LoVo (cell line): ENCODE data around the gene PITPNM3.

Experiments
- DNase-seq: peaks from one replicate; pipeline ENCODE4 v3.0.0-alpha.2; 2016; ENCODE audit warnings: low spot score

PITPNM3 gene

GRCh38 chr17:6443692-6444570, 112.4 kb downstream of the PITPNM3 start, which contains the start of gene PIMREG:
Gene PIMREG, plus strand, starts transcription at chr17:6444455. Its CDS starts 656 bp downstream, at chr17:6445111.
- DNase-seq: peak; percentile 91

GRCh38 chr17:6442775-6443174, 113.6 kb downstream of the PITPNM3 start:
- no peak for DNase-seq

DNA sequence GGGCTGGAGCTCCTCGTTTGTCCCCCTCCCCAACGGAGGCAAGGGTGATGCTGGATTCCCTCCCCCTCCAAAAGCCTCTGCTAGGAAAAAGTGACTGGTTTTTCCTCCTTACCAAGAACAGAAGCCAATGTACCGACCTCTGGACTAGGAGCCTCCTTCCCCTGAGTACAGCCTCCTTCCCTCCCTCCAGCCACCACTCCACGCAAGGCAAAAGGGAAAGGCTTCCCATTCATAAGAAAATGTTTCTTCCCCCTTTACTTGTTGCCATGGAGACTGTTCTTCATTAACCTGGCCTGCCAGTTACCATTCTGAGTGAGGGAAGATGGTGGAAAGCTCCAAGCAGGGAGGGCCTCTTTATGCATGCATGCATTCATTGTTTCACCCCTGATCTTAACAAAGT, 116.4 kb downstream of the PITPNM3 start:
- DNase-seq: no peak

GRCh38 chr17:6437956-6438355, 118.4 kb downstream of the PITPNM3 start:
- no peak for DNase-seq

DNA sequence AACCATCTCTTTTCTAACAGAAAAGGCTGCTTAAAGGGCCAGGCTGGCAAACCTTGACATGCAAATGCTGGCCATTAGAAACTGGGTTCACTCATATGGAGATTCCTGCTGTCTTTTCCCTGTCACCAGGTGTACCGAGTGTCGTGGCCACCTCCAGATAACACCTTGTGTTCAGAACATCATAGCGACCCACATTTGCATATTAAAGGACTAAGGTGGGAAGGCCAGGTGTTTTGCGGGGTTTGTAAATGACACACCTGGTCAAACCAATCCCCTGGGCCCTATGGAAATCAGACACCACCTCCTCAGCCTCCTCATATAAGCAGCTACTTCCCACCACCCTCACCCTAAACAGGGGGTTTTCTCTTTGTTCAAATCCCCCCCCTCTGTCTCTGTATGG, 118.9 kb downstream of the PITPNM3 start:
- no peak for DNase-seq

- DNase-seq: peak; percentile 61
Observed at GRCh38 chr17:6435968-6436367, 120.4 kb downstream of the PITPNM3 start.

DNA sequence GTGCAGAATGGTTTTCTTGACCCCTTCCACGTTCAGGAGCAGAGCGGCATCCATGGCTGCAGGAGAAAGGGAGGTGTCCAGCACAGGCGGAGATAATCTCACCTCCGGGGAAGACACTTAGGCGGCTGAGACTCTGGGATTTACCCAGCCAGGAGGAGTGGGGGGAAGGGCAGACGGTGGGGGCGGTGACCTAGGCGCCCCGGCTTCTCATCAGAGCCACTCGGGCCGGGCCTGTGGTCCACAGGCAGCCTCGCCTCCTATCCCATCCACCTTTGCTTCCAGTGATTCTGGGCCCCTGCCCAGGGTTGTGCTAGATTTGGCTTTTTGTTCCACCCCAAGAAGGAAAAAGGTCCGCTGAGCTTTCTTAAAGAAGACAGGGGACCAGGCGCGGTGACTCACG, 121.3 kb downstream of the PITPNM3 start, which contains the start of gene AIPL1:
AIPL1 (minus strand) TSS at position 71 of the 400 bp plus-strand sequence; CDS start at position 54, 17 bp downstream.
- no peak for DNase-seq

GRCh38 chr17:6430769-6431168, 125.6 kb downstream of the PITPNM3 start:
- DNase-seq: no peak

DNA sequence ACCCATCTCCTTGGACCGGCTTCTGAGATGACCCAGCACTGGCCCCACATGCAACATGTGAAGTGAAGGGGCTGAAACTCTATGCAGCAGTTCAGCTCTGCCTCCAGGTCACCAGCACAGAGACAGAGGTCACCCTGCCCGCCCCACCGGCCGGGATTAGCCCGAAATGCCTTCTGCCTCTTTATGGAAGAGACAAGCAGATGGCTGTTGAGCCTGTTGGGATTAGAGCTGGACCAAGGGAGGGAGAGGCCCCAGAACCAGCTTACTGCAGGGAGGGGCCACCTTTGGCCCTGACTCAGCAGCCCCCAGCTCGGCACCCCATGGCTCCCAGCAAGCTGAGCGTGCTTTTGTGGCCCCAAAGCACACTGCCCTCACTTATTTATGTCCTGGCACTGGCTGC, 127.1 kb downstream of the PITPNM3 start:
- no peak for DNase-seq

GRCh38 chr17:6428207-6428965, 128.0 kb downstream of the PITPNM3 start:
- DNase-seq: no peak

DNA sequence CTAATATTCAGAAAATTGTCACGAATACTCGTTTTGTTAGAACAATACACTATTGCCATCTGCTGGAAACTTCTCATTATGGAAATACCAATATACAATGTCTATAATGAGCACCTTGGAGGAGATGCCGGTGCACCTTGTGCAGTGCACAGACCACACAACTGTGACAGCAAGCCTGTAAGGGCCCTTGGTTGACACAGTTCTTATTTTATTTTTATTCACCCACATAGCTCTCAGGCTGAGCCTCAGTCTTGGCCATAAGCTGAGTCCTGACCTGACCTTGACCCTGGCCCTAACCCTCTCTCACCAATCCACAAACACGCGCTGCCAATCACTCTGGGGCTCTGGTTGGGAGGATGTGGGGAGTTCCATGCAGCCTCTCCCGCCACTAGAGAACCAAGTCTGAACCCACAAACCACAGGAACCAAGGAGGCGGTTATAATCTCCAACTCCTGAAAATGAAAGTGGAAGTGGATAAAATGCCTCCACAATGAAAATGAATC, 129.0 kb downstream of the PITPNM3 start:
- DNase-seq: no peak

DNA sequence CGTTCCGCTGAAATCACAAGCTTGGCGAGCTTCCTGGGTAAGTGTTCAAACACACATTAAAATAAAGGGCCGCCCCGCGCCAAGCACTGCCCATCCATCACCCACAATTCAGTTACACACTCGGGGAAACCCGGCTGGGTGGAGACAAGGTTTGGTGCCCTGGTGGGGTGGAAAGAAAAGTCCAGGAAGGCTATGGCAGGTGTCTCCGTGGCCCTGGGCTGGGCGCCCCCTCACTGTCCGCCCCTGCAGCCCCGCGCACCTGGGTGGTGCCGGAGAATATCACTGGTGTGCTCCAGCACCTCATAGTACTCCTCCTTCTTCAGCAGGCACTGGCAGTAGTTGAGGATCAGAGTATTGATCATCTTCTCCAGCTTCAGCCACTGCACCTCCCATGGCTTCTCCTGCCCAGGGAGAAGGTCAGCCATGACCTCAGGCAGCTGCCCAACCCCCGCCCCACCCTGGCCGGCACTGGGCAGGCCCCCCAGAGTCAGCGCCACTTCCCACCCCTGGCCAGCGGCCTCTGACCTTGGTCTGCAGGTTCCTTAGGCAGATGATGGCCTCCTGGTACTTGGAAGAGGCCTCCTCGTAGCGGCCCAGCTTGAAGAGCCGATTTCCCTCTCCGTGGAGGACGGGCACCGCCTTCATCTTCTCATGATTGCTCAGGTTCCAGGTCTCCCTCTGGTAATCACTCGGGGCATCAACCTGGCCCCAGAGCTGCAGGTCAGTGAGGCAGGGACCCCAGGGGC, 129.8 kb downstream of the PITPNM3 start:
- no peak for DNase-seq

DNA sequence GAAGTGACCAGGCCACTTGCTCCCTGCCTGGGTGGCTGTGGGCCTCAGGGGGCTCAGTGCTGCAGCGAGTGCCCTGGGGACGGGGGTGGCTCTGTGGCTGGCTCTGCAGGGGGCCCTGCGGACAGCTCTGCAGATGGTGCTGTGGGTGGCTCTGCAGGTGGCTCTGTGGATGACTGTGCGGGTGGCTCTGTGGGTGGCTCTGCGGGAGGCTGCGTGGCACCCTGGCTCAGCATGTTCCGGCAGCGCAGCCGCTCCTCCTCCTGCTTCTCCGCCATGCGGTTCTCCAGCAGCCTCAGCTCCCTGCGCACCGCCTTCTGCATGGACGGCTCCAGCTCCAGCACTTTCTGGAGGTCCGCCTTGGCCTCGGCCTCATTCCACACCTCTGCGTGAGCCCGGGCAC, 130.9 kb downstream of the PITPNM3 start:
- no peak for DNase-seq

DNA sequence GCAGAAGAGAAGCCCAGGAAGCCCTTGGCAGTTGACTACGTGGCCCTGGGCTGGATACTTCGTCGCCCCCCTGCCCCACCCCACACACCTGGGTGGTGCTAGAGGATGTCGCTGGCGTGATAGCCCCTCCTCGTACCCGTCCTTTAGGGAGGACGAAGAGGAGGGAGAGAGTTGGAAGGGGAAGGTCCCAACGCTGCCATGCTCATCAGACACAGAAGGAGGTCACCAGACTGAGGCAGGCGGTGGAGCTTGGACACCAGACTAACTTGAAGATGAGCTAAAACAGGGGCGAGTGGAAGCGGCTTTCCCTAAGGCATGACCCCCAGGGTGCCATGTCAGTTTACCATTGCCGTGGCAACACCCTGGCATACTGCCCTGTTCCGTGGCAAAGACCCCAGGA, 132.4 kb downstream of the PITPNM3 start:
- DNase-seq: no peak

GRCh38 chr17:6422654-6423241, 133.6 kb downstream of the PITPNM3 start:
- no peak for DNase-seq

GRCh38 chr17:6421700-6422604, 134.4 kb downstream of the PITPNM3 start:
- peak; percentile 69 for DNase-seq

- DNase-seq: no peak
Observed at GRCh38 chr17:6420173-6420641, 136.1 kb downstream of the PITPNM3 start.

- DNase-seq: no peak
Observed at GRCh38 chr17:6415616-6416015, 140.7 kb downstream of the PITPNM3 start.

GRCh38 chr17:6413065-6413464, 143.3 kb downstream of the PITPNM3 start:
- DNase-seq: peak; percentile 15

DNA sequence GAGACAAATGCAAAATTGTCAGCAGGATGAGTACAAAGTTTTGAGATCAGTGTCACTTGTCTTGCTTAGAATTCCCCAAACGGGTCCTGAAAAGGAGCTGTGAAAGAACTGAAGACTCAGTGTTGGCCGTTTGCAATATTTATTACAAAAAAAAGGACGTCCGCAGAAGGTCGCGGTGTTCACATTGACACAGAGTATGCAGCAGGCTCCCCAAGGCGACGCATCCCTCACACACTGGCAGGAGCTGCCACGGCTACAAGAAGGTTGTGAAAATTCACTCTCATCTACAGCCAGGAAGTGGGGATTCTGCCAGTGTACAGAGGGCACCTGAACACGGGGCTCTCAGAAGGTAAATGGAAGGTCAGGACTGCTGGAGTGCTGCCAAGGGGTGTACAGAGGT, 147.6 kb downstream of the PITPNM3 start:
- no peak for DNase-seq
